ENCODE results near the gene DCDC2C.

Gene DCDC2C

DNA sequence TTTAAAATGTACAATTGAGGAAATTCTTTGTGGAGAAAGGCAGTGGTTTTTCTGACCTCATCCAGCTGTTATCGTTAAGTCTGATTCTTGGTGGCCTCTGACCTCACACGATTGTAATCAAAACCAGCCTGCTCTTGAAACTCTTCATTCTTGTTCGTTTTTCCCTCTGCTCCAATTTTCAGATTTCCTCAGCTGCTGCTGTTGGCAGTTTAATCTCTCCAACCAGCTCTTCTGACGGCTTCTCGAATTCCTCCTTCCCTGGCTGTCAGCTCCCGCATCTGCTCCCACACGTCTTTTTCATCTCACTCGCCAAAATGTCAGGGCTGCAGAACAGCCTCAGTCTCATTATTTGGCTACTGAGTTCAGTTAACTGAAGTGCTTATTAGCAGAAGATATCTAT is 136.1 kb downstream of the DCDC2C start:
- DNase-seq, result peak; percentile 64

- no peak for DNase-seq
Observed at GRCh38 chr2:3840611-3841155, 137.3 kb downstream of the DCDC2C start.

GRCh38 chr2:3847397-3848052 is 144.2 kb downstream of the DCDC2C start:
- DNase-seq, result no peak

DNA sequence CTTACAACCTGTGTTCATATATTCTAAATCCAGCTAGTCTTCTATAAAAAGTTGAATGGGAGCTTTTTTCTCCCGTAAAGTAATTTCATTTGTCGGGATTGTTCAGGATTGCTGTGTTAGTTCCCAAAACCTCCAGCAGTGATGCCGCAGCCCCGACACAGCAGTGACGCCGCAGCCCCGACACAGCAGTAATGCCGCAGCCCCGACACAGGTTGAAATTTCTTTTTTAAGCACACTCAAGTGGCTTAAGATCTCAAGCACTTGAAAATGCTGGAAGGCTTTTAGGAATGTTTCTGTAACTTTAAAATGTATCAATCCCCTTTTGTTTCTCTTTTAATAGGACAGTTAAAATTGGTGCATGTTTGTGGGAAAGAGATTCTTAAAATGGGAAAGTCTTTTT is 145.4 kb downstream of the DCDC2C start:
- no peak for DNase-seq

DNA sequence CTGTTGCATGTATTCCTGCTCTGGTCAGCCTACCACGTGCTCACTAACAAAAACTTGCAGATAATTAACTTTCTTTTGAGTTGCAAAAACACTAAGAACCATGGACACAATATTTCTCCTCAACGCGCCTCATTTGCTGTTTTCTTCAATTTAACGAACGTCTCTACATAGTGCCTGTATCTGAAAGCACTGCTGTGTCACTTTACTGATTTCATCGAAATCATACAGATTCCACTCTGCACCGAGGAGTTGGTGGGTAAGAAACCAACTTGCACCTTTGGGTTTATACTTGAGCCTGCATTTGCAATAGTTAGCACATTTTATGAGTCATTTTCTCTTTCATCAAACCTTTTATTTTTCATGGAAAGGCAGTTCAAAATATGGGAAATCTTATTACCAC is 145.8 kb downstream of the DCDC2C start:
- no peak for DNase-seq

DNA sequence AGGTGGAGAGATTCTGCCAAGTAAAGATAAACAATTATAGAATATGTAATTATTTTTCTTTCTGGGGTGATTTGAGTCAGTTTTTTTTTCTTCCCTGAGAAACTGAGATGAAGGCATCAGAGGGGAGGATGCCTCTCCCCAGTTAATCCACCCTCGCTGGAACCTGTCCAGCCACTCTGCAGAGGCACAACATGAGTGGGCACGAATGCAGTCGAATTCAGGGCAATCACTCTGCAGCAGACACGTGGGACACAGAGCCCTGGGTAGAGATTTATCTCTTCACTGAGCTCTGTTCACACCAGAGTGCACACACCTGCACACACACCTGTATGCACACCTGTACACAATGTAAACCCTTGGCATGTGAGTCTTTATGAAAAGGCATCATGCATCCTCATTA is 154.2 kb downstream of the DCDC2C start:
- DNase-seq, result no peak

DNA sequence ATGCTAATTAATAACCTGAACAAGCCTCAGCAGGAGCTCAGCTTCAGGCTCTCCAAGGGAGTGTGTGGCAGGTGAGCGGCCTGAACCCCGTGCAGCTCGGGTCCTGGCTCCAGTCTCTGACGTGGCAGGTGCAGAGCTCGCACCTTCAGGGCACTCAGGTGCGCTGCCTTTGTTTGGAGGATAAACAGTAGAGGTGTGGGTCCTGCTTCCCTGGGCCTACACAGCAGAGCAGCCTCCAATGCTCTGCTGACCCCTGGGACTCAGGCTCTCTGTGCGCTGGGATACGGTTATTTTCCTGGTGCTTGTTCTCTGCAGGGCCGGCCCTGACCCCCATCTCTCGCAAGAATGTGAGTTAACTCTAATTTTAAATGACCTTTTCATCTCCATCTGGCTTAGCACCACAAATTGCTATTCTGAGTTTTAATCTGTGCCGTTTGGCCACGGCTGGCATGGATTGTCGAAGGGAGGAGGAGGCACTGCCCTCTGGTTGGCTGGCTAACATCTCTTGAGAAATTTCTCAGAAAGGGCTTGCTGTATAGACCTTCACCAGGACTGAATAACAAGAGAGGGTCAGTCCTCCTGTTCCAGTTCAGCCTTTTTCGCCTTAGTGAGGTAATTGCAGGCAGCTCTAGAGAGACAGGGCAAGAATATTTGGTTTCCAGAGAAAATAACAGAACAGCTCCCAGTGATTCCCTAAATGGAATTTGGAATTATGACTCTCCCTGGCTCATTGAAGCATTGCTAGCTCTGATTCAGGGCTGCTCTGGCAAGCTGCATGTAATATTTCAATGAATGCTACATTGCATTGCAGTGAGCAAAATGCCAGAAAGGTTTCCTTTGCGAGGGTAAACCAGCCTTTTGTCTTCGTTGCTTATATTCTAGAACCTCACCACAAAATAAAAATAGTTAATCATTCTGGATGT is 161.8 kb downstream of the DCDC2C start:
- DNase-seq, result peak; percentile 21

- no peak for DNase-seq
Observed at GRCh38 chr2:3867469-3867868, 164.1 kb downstream of the DCDC2C start.

GRCh38 chr2:3868012-3868805 is 164.8 kb downstream of the DCDC2C start:
- DNase-seq, result no peak

- DNase-seq, result no peak
Observed at GRCh38 chr2:3870222-3870621, 166.8 kb downstream of the DCDC2C start.

DNA sequence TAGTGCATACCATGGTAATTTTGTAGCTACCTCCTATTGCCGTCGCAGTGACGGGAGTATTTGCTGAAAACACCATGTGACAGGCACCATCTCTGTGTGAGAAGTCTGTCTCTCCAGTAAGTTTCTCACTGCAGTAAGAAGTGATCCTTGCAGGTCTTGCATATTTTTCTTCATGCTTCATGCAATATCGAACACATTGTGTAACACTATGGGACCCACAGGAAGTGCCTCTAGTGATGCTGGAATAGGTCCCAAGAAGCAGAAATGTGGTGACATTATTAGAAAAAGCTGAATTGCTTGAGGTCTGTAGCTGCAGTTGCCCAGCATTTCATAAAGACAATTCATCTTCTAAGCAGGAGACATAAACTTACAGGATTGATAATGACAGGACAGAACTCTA is 167.6 kb downstream of the DCDC2C start:
- no peak for DNase-seq

- DNase-seq, result no peak
Observed at GRCh38 chr2:3872451-3872850, 169.1 kb downstream of the DCDC2C start.

GRCh38 chr2:3873899-3874298 is 170.5 kb downstream of the DCDC2C start:
- DNase-seq, result no peak

GRCh38 chr2:3876221-3876620 is 172.8 kb downstream of the DCDC2C start:
- no peak for DNase-seq

- peak; percentile 16 for DNase-seq
Observed at GRCh38 chr2:3876685-3877084, 173.3 kb downstream of the DCDC2C start.

GRCh38 chr2:3885629-3886628 is 182.6 kb downstream of the DCDC2C start:
- DNase-seq, result peak; percentile 58

- no peak for DNase-seq
Observed at GRCh38 chr2:3895021-3895420, 191.6 kb downstream of the DCDC2C start.

Data from eye (tissue), 1 donor.